Activated CD8-positive, alpha-beta memory T cell treated with anti-CD3 and anti-CD28 coated beads for 48 hours (primary cell): ENCODE measurements around the gene PARVB.
A peak's percentile ranks its signal among the peaks of the same experiment; 100 is the strongest.

Experiments
- DNase-seq, 3 experiments: peaks; one replicate each; pipeline ENCODE4 v3.0.0-alpha.2; 2020; ENCODE audit warnings: low read depth in 2 of 3, low spot score in 2 of 3

PARVB gene

GRCh38 chr22:44026630-44027511 is 2.8 kb downstream of the PARVB start:
- DNase-seq: peak; percentile 30 to 62 (median 60)

GRCh38 chr22:44028091-44028490 is 4.0 kb downstream of the PARVB start:
- no peak for DNase-seq

- no peak for DNase-seq
These were observed 5.0 kb downstream of the PARVB start for GRCh38 chr22:44029069-44029468.

DNA sequence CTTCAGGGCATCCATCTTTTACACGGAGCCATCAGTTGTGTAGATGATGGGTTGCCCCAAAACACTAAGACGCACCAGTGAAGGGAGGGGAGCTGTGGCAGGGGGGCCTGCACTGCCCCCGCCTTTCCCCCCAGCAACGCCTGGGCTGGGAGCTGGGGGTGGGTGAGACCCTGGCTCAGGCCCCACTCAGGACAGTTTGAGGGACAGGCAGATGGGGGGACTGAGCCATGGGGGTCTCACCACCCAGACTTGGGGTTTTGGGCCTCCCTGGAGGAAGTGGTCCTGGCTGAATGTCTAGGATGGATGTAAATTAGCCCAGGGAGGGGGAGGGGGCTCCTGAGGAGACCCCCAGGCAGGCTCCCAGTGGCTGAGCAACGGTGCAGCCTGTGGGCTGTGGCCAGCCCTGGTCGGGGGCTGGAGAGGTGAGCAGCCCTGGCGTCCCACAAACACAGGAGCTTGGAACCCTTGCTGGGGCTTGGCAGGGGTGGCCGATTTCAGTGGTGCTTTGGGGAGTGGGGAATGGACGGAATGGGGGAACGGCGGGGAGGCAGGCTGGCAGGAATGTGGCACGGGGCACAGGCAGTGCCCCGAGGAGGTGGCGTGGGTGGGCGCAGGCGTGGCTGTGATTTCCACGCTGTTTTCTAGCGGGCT is 6.1 kb downstream of the PARVB start:
- DNase-seq: no peak

GRCh38 chr22:44030702-44031082 is 6.6 kb downstream of the PARVB start:
- DNase-seq: no peak

DNA sequence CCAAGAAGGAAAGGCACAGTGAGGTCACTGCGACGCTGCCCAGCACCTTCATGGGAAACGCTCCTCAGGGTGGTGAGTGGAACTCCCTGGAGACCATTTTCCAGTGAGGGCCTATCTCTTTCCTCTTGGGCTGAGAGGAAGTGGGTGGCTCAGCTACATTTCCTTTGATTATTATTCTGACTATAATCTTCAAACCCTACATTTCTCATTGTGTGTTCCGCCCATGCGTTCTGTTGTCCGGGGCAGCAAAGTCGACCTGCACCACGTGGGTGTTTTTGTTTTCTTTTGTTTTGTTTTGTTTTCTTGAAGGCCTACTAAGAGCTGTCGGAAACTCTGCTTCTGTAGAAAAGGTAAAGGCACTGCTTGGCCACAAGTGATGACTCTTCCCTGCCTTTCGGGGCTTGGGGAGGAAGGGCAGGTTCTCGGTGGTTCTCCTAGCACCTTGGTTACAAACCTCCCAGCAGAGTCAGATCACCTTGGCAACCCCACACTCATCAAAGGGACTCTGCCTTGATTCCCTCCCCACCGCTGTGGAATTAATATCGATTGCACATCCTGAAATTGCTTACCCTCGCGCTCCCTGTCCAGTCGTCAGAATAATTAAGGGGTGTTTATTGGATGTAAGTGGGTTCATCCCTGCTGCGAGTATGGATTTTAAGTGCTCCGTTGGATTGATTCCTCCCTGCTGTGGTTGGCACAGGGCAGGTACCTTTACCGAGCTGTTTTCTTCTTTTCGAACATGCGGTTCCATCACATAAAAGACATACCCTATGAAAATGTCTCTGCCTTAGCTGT is 7.3 kb downstream of the PARVB start:
- no peak for DNase-seq

DNA sequence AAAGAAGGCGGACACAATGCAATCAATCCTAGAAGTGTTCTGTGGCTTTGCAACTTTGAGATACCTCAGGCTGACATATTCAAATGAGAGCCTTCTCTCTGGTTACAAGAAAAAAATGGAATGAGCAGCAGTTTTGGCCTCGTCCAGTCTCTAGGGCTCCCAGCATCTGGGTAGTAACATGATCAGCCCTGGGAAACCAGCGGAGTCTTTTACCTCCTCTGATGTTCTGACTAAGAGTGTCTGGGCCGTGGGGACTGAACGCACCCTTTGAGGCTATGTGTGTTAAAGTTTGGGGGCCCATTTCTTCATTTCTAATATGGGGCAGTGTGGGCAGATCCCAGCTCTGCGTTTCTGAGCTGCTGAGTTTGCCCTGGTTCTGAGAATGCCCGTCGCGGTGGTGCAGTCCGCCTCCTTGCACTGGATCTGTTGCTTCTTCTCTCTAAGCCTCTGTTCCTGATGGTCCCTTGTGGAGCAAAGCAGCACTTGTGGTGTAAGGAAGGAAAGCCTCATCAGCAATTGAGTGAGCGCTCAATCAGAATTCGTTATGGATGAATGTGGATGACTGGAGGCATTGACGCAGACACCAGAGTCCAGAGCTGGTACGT is 8.1 kb downstream of the PARVB start:
- DNase-seq: no peak

DNA sequence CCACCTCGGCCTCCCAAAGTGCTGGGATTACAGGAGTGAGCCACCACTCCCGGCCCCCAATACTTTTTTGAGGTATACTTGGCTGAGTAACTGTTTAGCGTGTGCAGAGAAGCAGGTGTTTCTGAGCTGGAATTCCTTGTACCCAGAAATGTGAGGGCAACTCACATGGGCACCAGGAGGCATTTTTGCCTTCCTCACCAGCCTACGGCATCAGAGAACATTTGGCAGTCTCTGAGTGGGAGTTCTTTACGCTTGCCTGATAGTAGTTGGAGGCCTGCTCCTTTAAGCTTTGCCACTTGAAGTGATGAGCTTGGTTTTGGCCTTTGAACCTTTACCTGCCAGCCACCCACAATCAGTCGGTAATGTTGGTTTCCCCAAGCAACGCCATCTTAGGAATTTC is 9.2 kb downstream of the PARVB start:
- no peak for DNase-seq

- DNase-seq: no peak
These were observed 9.6 kb downstream of the PARVB start for GRCh38 chr22:44033694-44034093.

DNA sequence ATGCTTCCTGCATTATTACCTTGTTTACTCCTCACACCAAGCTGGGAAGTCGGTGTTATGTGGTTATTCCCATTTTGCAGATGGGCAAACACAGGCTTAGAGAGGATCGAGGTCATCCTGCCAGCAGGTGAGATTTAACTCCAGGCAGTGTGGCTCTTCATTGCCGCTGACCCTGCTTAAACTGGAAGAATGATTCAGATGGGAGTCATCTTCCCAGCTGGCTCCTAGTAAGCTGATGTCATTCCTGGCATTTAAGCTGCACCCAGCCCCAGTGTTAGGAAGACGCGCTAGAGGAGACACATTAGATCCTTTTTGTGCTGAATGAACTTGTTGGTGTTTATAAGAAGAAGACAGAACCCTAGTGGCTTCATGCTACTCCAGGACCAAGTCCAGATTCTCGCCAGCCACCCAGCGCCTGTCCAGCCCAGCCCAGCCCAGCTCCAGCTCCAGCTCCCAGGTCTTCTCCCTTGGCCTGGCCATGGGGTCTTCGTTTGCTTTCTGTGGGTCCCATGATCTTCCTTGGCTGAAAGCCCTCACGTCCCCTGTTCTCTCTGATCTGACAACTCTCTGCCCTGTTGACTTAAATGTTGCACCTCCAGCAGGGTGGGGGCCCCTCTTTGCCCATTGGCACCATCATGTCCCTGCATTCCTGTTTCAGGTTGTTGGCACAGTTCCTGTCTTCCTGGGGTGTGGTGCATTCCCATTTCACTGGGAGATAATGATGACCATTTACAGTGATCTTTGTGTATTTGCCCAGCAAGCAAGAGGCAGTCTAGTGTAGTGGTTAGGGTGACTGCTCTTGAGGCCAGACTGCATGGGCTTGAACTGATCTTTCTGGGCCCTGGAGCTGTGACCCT is 13.6 kb downstream of the PARVB start:
- no peak for DNase-seq

DNA sequence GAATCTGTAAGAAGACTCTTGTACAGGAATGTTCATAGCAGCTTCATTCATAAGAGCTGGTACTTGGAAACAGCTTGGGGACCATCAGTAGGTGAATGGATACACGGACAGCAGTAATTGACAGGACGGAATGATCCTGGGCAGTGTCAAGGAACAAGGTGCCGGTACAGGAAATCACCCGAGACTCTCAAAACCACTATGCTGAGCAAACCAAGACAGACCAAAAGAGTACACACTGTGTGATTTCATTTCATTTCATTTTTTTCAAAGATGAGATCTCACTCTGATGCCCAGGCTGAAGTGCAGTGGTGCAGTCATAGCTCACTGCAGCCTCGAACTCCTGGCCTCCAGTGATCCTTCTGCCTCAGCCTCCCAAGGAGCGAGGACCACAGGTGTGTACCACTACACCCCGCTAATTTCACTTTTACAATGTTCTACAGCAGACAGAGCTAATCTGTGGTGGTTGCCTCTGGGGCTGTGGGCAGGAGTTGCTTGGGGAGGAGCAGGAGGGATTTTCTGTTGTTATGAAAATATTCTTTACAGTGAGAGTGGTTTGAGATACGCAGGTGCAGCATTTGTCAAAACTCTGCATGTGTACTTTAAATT is 15.6 kb downstream of the PARVB start:
- DNase-seq: no peak

DNA sequence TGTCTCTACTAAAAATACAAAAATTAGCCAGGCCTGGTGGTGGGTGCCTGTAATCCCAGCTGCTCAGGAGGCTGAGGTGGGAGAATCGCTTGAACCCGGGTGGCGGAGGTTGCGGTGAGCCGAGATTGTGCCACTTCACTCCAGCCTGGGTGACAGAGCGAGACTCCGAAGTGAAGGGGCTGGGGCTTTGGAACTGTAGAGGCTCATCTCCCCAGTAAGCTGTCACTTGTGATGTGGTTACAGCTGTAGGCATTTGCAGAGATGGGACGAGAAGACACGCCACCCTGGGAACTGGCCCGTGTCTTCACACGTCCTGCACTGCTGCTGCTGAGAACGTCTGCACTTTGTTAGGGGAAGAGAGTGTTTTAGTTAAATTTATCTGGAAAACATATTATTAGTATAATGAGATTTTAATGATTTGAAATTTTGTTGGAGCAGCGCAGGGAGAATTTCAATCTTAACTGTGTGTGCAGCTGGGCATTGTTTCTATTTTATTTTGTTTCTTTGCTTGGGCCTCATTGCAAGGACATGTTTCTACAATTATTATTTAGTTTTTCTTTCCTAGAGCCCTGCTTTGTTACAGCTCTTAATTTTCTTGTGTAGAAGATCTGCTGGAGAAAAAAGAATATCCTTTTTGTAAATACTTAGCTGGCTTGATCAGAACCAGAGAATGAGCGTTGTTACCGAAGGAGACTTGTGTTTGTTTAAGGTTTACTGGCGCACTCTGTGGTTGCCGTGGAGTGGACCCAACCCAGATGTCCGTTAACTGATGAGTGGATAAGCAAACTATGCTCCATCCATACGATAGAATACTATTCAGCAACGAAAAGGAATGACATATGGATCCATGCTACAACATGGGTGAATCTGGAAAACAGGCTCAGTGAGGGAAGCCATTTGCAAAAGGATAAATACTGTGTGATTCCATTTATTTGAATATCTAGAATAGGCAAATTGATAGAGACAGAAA is 18.4 kb downstream of the PARVB start:
- no peak for DNase-seq

DNA sequence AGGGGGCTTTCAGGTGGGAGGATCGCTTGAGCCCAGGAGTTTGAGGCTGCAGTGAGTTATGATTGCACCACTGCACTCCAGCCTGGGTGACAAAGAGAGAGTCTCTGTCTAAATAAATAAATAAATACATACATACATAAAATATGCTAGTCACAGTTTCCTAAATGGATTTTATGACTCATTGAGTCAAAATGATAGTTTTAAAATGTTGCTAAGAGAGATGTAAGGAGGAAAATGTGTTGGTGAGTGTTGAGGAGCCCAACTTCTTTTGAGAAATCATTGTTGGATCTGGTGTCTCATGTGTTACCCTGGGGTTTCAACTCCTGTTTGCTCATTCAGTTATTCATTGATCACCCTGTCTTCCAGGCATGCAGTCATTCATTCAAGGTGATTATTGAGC is 21.0 kb downstream of the PARVB start:
- DNase-seq: no peak

DNA sequence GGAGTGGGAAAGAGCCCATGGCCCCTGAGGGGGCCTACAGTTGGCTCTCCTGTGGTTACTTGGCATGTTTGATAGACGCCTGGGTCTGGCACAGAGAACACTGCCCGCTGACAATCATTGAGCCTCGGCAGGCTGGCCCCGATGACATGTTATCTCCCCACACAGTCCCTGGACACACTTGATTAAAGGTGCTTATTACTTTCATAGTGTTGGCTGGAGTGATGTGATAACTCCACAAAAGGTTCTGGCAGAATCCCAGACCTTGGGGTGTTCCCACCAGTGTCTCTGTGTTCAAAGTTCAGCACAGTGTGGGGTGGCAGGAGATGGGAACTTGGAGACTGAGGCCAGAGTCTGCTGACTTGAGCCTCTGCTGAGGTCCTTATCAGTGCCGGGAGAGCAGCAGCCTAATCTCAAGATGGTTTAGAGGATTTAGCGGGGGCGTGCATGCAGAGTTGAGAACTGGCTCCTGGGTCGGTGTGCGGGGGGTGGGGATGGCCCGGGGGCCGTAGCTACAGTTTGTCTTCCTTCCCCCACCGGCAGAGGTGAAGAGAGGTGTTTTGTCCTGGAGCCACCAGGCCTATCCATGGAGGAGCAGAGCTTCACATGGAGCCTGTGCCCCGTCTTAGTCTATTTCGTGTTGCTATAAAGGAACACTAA is 22.5 kb downstream of the PARVB start:
- no peak for DNase-seq

DNA sequence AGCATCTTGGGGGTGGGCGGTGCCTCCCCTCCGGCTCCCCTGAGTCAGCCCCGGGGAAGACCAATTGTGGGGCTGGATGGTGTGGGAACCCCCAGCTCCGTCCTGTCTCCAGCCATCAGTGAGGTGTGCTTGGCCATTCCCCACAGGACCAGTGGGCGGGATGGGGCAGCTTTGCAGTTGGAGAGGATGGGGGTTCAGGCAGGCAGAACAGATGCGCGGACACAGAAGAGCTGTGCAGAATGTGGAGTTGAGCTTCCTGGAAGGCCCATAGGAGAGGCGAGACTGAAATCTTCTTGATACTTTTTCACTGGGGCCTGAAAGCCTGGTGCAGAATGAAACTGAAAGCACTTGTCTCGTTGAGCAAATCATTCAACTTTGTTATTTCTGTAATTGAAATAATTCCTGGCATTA is 23.8 kb downstream of the PARVB start:
- DNase-seq: no peak

DNA sequence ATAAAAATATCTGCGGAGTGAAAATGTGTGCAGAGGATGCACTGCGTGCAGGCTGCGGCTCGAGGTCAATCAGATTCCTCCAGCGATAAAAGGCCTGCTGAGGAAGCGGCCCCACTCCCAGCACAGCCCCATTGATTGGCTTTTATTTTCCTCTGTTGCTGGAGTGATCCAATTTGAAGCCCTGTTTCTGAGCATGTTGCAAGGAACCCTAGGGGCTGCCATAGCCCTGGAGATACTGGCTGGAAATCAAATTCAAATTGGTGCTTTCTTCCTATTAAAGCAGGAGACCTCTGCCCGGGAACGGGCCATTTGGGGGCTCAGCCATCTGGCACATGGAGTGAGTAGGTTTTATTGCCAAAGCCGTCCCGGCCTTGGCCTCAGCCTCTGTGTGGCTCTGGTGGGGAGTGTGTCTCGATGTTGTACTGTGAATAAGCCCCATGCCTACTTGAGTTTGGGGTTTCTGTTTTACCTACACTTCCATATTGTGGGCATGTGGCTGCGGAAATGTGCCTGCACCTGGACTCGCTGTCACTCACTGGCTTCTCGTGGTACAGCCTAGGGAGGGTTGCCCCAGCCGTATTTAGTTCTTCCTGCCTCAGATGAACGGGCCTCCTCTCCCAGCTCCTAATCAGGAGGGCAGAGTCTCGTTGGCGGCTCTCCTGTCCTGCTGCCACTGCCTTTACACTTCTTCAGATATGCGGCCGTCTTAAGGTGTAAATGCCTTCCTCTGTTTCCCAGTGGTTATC is 25.6 kb downstream of the PARVB start:
- no peak for DNase-seq

- no peak for DNase-seq
These were observed 26.8 kb downstream of the PARVB start for GRCh38 chr22:44050766-44051355.
